Activated CD4-positive, CD25-positive, alpha-beta regulatory T cell treated with anti-CD3 and anti-CD28 coated beads, Interleukin-2, amount 50 U/mL, for 24 hours (primary cell): ENCODE measurements around the gene ATP7B.
"Not testable (repeated sequence)": the region's sequence is repeated elsewhere in the genome, so short reads cannot be mapped to it uniquely, and the experiment has no call there.

ENCODE experiments used
- ATAC-seq, 2 donors: fragments of 150-1000 bp; cut with Tn5 transposase; one replicate each; pipeline ENCODE4 v1.10.0; 2021; ENCODE audit warnings: mild to moderate bottlenecking in 1 of 2, moderate library complexity in 1 of 2

The ATP7B gene

DNA sequence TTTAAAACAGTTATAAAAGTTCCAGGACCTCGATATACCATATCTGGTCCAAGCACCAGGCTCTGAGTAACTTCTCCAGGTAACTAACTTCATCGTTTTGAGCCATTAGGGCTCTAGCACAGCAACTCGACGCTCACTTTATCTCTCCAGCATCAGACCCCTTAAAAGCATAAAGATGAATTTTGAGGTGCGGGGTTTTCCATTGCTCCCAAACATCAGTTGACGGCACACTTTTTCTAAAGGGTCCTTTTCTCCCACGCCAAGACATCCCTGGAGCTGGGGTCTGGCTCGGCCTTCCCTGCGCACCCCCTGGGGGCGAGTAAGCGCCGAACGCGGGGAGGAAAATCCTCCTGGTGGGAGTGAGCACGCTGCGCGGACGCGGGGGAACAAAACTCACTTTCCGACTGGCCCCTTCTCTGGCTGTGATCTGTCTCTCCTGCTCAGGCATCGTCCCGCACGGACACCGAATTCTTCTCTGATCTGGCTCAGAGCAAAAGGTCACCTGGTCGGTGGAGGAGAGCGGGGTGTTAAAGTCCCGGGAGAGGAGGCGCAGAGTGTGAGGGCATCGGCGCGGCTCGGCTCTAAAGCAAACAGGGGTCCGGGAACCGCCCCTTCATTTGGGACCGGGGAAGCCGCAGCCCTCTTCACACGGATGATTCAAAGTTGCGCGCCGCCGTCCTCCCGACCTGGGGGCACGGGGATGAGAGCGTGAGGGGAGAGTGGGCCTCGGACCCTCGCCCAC lies at the start of gene ATP7B:
Gene ATP7B, minus strand, starts transcription at position 561 of the 742 bp plus-strand sequence. Its CDS starts 113 bp downstream, at position 448.
- ATAC-seq = no peak

DNA sequence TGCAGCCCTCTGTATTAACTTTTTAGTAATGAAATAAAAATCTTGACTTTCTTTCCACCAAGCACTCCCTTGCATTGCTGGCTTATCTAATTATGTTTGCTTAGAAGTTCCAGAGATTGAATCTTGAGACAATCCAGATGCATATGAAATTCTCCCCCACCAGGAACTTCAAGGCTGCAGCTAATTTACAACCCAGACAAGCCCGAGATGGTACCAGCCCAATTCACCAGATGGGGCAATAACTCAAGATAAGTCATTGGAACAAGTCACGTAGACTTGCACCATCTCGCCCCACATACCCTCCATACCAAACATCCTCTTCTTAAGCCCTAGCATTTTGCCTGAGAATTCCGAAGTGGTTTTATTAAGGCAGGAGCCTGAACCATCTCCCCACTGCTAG lies 42.2 kb upstream of the ATP7B start:
- no peak for ATAC-seq

DNA sequence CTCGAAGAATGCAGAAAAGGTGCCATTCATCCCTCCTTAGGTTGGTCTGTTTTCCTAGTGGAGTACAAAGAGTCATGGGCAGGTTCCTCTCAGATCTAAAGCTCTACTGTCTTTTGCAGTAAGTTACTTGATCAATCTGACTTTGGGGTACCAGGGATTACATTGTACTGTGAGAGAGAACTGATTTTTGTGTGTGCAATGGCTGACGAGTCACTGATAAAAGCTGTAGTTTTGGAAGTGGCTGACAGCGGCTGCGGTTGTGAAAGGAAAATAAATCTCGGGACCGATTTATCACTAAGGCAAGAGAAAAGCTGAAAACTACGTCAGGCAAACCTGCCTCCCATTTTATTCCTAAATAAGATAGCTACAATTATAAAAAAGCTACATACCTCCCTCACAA lies 40.1 kb upstream of the ATP7B start:
- ATAC-seq = no peak

DNA sequence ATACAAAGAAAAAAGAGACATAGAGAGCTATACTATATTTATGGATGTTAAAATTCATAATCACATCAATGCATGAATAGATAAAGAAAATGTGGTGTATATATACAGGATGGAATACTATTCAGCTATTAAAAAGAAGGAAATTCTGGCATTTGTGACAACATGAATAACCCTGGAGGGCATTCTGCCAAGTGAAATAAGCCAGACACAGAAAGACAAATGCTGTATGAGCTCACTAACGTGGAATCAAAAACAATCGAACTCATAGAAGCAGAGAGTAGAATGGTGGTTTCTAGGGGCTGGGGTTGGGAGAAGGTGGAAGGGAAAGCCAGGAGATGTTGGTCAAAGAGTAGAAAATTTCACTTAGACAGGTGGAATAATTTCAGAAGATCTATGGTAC lies 37.3 kb upstream of the ATP7B start:
- no peak for ATAC-seq

DNA sequence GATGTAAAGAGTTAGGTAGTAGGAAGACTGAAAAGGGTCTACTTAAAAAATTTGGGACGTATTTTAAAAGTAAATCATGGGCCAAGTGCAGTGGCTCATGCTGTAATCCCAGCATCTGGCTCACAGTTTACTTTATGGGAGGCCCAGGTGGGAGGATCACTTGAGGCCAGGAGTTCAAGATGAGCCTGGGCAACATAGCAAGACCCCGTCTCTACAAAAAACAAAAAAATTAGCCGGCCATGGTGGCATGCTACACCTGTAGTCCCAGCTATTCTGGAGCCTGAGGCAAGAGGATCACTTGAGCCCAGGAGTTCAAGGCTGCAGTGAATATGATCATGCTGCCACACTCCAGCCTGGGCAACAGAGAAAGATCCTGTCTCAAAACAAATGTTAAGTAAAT lies 36.2 kb upstream of the ATP7B start:
- no peak for ATAC-seq

DNA sequence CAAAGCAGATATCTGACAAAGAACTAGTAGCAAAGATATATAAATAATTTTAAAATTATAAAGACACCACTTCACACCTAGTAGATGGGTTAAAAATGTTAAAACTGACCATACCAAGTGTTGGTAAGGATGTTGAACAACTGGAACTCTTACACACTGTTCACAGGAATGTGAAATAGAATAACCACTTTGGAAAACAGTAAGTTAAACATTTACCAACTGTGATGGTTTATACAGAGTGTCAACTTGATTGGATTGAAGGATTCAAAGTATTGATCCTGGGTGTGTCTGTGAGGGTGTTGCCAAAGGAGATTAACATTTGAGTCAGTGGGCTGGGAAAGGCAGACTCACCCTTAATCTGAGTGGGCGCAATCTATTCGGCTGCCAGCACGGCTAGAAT lies 32.4 kb upstream of the ATP7B start:
- no peak for ATAC-seq

DNA sequence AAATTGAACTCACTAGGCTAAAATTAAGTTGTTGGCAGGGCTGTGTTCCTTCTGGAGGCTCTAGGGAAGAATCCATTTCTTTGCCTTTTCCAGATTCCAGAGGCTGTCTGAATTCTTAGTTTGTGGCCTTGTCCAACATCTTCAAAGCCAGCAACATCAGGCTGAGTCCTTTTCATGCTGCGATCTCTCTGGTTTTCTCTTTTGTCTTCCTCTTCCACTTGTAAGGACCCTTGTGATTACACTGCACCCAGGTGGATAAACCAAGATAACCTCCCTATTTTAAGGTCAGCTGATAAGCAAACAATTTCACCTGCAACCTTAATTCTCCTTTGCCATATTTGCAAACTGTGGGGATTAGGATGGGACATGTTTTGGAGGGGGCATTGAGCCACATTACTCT lies 24.8 kb upstream of the ATP7B start:
- ATAC-seq = no peak

DNA sequence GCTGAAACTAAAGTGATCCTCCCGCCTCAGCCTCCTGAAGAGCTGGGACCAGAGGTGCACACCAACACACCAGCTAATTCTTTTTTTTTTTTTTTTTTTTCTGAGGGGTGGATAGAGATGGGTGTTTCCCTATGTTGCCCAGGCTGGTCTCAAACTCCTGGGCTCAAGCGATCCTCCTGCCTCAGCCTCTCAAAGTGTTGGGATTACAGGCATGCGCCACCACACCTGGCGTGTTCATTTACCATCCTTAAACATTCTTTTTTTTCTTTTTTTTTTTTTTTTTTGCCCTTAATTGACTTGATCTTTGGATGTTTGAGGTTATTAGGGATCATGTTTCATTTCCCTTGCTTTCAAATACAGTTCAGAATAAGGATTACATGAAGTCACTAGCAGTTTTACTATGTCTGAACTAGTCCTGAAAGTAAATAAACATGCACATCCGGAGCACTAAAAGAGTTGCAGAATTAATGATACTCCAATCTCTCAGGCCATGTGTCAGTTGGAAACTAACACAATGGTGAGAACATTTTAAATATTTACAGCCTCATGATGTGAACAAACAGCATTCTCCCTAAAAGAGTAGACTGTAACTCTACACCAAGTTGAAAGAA lies 23.5 kb upstream of the ATP7B start:
- ATAC-seq = no peak

DNA sequence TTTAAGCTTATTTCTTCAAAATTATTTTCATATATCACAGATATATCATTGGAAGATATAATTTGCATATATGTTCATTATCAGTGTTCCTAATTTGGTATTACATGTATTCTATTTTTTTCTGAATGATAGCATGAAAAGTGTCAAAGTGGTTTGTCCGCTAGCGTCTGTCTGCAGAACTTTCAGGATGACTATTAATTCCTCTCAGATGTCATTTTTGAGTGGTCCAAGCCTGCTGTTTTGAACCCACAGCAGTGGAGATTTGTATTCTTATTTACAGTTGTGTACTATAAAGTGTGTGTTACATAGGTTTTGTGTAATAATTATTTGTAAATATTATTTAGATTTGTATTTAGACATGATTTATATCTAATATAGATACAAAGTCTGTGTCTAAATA lies 21.8 kb upstream of the ATP7B start:
- ATAC-seq = no peak

DNA sequence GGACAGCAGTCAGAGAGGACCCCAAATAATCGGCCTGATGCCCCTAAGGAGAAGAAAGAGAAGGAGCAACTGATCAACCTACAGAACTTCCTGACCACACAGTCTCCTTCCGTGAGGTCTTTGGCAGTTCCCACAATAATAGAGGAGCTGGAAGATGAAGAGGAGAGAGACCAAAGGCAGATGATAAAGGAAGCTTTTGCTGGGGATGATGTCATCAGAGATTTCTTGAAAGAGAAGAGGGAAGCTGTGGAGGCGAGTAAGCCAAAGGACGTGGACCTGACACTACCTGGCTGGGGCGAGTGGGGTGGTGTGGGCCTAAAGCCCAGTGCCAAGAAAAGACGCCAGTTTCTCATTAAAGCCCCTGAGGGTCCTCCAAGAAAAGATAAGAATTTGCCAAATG lies 19.2 kb upstream of the ATP7B start:
- ATAC-seq = not testable (repeated sequence)

DNA sequence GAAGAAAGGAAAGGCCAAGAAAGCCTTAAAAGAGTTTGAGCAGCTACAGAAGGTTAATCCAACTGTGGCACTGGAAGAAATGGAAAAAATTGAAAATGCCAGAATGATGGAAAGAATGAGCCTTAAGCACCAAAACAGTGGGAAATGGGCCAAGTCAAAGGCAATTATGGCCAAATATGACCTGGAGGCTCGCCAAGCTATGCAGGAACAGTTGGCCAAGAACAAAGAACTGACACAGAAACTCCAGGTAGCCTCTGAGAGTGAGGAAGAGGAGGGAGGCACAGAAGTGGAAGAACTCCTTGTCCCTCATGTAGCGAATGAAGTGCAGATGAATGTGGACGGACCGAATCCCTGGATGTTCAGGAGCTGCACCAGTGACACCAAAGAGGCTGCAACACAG lies 18.3 kb upstream of the ATP7B start:
- ATAC-seq = no peak

DNA sequence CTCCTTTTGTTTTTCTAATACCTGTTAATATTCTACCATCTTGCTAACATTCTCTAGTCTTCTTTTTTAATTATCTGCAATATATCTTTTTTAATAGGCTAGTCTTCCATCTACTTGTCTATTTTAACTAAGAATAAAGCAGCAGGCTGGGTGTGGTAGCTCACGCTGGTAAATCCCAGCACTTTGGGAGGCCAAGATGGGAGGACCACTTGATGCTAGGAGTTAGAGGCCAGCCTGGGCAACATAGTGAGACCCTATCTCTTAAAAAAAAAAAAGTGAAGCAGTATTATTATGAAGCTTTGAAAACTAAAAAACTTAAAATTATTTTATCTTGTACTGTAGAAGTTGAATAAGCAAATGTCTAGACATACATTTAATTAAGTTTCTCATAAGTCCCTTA lies 16.6 kb upstream of the ATP7B start:
- ATAC-seq = no peak

DNA sequence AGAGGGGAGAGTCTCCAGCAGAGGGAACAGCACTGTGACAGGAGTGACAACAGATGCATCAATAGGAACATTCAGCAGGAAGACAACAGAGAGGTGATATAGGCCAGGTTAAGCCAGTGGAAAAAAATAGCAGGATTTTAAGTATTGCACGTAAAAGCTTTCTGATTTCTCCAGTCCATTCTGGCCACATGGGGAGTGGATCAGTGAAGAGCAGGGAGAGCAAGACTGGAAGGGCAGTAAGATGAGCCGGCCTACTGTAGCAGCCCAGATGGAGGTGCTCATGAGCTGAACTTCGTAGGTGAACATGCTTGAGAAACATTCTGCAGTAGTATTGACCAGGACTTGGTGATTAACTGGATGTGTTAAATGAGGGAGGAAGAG lies 15.0 kb upstream of the ATP7B start:
- no peak for ATAC-seq

DNA sequence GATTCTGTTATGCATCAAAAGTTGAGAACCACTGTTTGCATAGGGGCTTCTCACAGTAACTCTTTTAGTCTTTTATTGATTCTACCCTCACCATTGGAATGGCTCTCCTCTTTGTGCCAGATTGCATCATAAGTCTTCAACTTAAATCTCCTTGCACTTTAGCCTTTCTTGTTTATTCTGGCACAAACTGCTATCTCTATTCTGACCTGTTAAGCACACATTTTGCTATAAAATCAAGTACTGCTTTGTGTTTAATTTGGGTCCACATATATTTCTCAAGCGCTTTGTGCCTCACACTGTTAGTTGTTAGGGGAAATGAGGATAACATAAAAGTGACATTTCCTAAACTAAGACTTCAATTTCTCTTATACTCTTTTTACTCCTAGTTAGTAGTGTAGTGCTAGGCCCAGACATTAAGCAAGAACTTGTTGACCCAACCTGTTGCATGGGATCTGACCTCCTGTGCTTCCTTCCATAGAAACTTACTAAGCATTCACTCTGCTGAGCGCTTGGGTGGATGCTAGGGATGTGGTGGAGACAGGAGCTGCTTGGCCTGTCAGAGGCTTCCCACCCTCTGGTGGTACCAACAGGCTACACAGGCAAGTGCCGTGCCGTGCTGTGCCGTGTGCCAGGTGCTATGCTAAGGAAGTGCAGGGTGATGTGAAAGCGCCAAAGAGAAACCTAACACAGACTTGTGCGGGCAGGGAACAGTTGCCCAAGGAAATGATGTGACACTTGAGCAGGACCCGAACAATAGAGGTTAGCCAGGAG lies 14.4 kb upstream of the ATP7B start:
- ATAC-seq = no peak

DNA sequence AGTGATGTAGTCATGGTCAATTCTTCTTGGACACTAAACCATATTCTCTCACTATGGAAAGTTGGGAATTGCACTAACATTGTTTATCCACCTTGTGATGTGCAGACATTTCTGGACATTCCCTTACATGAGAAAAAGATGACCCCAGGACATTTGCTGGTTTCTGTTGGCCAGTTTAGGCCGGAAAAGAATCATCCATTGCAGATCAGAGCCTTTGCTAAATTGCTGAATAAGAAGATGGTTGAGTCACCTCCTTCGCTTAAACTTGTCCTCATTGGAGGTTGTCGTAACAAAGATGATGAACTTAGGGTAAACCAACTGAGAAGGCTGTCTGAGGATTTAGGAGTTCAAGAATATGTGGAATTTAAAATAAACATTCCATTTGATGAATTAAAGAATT lies 13.2 kb upstream of the ATP7B start, which contains the start of gene UTP14C:
Gene UTP14C, plus strand, starts transcription at position 211 of the 400 bp plus-strand sequence. CDS start 4,114 bp downstream, outside the sequence.
- ATAC-seq = no peak

DNA sequence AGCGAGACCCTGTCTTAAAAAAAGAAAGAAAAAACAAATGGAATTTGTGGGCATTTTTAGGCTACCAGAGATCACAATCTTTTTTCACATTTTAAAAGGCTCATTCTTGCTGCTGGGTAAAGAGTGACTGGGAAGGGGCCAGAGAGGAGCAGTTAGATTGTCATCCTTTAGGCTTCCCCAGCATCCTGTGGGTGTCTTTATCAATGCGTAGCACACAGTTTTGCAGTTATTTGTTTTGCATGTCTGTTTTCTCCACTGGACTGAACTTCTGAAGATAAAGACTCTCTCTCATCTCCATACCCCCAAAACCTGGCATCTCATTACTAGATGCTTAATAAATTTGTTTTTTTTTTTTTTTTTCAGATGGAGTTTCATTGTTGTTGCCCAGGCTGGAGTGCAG lies 11.1 kb upstream of the ATP7B start:
- no peak for ATAC-seq

DNA sequence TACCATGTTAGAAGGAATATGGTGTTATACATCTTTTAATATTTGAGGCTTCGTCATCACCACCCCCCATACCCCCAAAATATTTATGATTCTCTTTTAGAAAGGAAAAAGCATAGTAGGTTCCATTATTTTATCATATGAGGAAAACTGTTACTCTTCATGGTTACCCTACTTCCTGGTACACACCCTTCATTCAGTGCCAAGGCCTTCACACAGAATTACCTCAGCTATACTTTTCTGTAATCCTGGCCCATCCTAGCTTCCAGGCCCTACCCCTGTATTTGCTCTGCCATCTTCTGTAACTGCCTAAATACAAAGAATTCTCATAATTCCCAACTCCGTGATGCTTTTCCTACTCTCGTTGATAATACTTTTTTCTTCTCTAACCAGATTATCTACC lies 8.9 kb upstream of the ATP7B start:
- ATAC-seq = no peak

DNA sequence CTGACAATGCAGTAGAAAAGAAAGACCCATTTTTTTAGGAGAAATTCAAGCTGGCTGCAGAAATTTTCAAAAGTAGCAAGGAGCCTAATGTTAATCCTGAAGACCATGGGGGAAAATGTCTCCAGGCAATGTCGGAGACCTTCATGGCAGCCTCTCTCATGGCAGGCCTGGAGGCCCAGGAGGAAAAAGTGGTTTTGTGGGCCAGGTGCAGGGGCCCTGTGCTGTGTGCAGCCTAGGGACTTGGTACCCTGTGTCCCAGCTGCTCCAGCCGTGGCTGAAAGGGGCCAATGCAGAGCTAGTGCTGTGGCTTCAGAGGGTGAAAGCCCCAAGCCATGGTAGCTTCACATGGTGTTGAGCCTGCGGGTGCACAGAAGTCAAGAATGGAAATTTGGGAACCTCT lies 5.0 kb upstream of the ATP7B start:
- ATAC-seq = no peak

DNA sequence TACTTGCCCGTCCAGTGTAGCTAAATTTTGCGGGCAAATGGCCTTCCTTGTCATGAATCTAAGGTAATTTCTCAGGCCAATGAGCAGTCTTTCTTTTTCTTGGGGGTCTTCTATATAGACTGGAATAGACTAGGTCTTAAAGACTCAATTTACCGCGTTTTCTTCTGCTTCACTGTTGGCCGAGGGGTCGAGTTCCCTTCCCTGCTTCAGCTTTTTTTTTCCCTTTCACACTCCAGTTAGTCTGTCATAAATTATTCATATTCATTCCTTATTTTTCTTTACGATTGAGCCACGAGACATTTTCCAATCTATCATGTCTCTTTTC lies 1.2 kb upstream of the ATP7B start:
- no peak for ATAC-seq

DNA sequence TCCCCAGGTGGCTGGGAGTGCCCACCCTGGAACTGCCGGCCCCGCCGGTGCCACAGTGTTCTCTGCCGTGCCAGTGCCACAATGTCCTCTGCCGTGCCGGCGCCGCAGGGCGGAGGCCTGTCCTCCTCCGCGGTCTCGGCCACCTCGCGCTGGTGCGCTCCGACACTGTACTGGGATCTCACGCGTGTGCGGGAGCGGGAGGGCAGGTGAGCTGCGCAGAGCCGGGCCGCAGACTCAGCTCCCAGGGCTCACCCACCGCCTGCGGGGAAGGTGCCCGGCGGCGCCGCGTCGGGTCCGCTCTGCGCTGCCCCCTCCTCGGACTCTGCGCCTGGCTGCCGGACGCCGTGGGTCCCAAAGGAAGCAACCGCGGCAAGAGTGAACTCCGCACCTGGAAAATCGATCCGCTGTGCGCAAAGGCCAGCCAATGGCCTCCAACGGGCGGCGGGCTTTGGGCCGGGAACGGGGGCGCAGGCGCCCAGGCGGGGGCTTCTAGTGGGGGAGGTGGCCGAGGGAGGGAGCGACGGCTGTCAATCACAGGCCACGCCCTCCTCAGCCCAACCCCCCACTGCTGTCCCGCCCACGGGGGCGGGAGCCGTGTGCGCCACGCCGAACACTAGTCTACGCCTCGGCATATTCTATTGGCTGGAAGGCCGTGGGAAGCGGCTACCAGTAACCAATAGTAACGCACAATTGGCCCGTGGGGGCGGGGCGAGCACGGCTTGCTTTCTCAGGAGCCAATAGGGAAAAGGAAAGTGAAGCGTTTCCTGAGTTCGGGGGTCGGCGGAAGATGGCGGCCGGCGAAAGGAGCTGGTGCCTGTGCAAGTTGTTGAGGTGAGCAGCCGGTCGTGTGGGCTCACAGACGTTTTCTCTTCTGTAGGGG lies 622 bp upstream of the ATP7B start, which contains the start of gene ALG11:
Gene ALG11, plus strand, starts transcription at position 767 of the 880 bp plus-strand sequence. Its CDS starts 21 bp downstream, at position 788.
- ATAC-seq = peak; percentile 99

DNA sequence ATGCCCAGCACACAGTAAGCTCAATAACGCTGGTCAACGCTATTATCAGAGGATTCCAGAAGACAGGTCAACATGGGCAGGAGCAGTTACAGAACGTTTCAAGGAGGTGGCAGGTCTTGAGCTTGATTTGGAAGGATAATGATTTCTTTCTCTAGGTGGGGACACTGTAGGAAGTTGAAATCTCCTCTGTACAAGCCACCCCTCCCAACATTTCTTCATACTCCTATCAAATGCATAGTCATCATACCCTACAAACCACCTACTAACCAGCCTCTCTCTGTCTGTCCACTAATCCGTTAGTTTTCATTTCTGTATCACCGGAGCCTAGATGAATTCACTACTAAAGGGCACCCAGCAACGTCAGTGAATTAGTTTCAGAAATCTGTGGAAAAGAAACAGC lies 1.3 kb downstream of the ATP7B start:
- no peak for ATAC-seq

DNA sequence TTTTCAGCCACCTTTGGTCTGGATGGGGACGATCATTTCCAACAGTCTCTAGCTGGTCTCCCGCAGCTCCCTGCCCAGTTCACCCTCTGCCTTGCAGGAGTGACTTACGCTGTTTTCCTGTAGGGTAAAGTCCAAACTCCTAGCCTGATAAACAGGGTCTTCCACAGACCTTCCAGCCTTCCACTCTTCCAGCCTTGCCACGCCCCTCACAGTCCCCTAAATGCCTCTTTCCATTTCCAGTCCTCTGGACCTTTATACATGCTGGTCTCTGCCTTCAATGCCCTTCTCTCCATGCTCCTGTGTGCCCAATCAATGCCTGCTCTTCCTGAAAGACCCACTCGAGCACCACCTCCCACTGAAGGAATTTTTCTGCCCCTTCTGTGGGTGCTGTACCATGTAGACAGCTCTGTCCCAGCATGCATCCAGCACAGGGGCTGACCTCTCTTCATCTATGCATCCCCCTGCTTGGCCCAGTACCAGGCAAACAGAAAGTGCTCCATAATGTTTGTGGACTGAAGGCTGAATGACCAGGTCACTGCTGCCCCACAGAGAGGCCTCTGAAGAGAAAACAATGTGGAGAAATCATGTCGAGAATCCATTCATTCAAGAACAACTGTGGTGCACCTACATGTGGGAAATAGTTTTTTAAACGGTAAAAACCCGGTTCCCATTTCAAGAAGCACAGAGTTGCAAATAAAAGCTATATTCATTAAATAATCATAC lies 4.6 kb downstream of the ATP7B start:
- no peak for ATAC-seq
